Right lobe of liver (tissue), 6 donors: Measurements from ENCODE around the gene GGCT. TPM values are rescaled to one million over a fixed set of nuclear protein-coding genes. Genes with fewer than 3 reads are reported as not detected.
"Not testable (repeated sequence)": the region's sequence is repeated elsewhere in the genome, so short reads cannot be mapped to it uniquely, and the experiment has no call there.

Source experiments
- ATAC-seq, 4 donors: fragments of 200-7000 bp; cut with Tn5 transposase; one replicate each; pipeline ENCODE4 v1.9.1; 2020; ENCODE audit warnings: mild to moderate bottlenecking in 4 of 4, moderate library complexity in 4 of 4
- DNase-seq, 3 donors: peaks; one replicate each; pipeline ENCODE4 v3.0.0-alpha.2; 2020
- H3K27ac ChIP-seq, 3 donors: fragments of 200-600 bp; one replicate each; pipeline ENCODE4 v1.8.0; 2022
- H3K27me3 ChIP-seq, 2 donors: fragments of 200-600 bp; one replicate each; pipeline ENCODE4 v1.8.0; 2022
- H3K36me3 ChIP-seq, 4 donors: fragments of 200-600 bp; sonication (generic) in 1 of 4; one replicate each; pipeline versions ENCODE4 v1.5.1 to v1.8.0; 2017 to 2022; ENCODE audit warnings: control low read depth in 1 of 4
- H3K4me1 ChIP-seq, 4 donors: fragments of 200-600 bp; sonication (generic) in 1 of 4; one replicate each; pipeline versions ENCODE4 v1.5.1 to v1.8.0; 2017 to 2022; ENCODE audit warnings: control low read depth in 1 of 4
- H3K4me3 ChIP-seq, 3 donors: fragments of 200-600 bp; one replicate each; pipeline ENCODE4 v1.8.0; 2022
- H3K9me3 ChIP-seq, 4 donors: fragments of 200-600 bp; sonication (generic) in 1 of 4; one replicate each; pipeline versions ENCODE4 v1.5.1 to v1.8.0; 2017 to 2022; ENCODE audit warnings: control low read depth in 1 of 4
- POLR2A ChIP-seq: fragments of 450-650 bp; IDR thresholded peaks from one replicate; pipeline ENCODE4 v1.6.1; 2017; ENCODE audit warnings: antibody characterized with exemption, mild to moderate bottlenecking
- WGBS: methylation state at CpG from one replicate; pipeline ENCODE4 v1.1.6; 2018; ENCODE audit warnings: low coverage, low lambda C conversion rate; ENCODE audit not compliant: insufficient coverage; ENCODE audit errors: missing lambda C conversion rate; 5-methylcytosine and 5-hydroxymethylcytosine counted together
- intact Hi-C, 2 donors: fragments of 100-400 bp; cut with DNase I; formaldehyde crosslinking; loops; one replicate each; pipeline versions ENCODE4 v1.11.2 to v1.14.1; 2022
- total RNA-seq, 6 experiments: library from RNA; depleted of rRNA in 2 of 6; stranded (reverse); fragments of >200 nt in 2 of 6; fragmentation: NEBNext Ultra II Directional in 3 of 6; extraction: Animal tissue kit (Norgen Biotek cat#: 25700) in 3 of 6; gene quantifications; one replicate each; pipeline versions ENCODE4 v1.1.0 to v1.2.4, GENCODE V29; 2016 to 2023
- TF ChIP-seq, protein P1 (sequence below), 4 donors: fragments of 200-600 bp in 3 of 4; fragments of 450-650 bp in 1 of 4; IDR thresholded peaks; one replicate each; pipeline versions ENCODE4 v1.5.1 to v1.8.0; 2016 to 2022; ENCODE audit warnings: antibody characterized with exemption in 4 of 4, mild to moderate bottlenecking in 2 of 4
- donor health status: DM: no; HTN: yes; CAD: no.
- donor health status: DM: no; HTN: no; CAD: no.
- donor health status: DM: no; HTN: no; CAD: no.
- donor health status: DM: no; HTN: yes; CAD: no.
- donor health status: DM: no; HTN: yes; CAD: no.

Gene GGCT
- total RNA-seq, 6 experiments from 2014 or later: 13.2 to 23.8 (median 16.8) TPM

DNA sequence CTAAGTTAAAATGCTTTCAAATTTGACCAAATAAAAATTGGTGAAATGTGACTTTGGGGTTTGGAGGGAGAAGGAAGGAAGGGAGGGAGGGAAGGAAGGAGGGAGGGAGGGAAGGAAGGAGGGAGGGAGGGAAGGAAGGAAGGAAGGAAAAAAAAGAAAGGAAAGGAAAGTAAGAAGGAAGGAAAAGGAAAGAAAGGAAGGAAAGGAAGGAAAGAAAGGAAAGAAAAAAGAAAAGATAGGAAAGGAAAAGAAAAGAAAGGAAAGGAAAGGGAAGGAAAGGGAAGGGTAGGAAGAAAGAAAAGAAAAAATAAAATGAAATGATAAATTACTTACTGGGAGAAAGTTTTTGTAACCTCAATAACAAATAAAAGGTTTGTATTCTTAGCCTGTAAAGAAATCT is 24.1 kb upstream of the GGCT start:
- DNase-seq (no peak), ATAC-seq (no peak)
- no peak overlapping the region for H3K27ac ChIP-seq
- H3K4me1 ChIP-seq: no peaks in the 10 kb centered on the region
- intact Hi-C loops: no loop called here
- H3K4me3 ChIP-seq: no peak overlapping the region
- no peaks in the 10 kb centered on the region for H3K36me3 ChIP-seq
- no peaks in the 10 kb centered on the region for H3K9me3 ChIP-seq
- TF ChIP-seq, protein P1, sequence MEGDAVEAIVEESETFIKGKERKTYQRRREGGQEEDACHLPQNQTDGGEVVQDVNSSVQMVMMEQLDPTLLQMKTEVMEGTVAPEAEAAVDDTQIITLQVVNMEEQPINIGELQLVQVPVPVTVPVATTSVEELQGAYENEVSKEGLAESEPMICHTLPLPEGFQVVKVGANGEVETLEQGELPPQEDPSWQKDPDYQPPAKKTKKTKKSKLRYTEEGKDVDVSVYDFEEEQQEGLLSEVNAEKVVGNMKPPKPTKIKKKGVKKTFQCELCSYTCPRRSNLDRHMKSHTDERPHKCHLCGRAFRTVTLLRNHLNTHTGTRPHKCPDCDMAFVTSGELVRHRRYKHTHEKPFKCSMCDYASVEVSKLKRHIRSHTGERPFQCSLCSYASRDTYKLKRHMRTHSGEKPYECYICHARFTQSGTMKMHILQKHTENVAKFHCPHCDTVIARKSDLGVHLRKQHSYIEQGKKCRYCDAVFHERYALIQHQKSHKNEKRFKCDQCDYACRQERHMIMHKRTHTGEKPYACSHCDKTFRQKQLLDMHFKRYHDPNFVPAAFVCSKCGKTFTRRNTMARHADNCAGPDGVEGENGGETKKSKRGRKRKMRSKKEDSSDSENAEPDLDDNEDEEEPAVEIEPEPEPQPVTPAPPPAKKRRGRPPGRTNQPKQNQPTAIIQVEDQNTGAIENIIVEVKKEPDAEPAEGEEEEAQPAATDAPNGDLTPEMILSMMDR (IDR thresholded peaks at IDR 0.05): no peak
- no peak for TF ChIP-seq POLR2A
- no peaks in the 10 kb centered on the region for H3K27me3 ChIP-seq

DNA sequence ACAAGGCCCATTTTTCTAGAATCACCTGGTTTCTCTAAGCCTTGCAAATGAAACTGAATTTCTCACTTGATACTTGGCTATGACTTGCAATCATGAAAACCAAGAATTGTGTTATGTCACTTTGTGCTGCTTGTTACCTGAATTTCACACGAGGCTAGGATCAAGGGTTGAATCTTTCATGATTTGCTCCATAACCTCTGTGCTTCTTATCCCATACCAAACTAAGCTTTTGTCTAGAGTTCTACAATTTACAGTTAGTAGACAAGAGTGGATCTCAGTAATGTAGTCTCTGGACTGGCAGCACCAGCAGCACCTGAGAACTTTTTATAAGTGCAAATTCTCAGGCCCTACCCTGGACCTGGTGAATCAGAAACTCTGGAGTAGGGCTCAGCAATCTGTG is 22.7 kb upstream of the GGCT start:
- H3K9me3 ChIP-seq, H3K4me3 ChIP-seq, H3K27ac ChIP-seq, DNase-seq, H3K4me1 ChIP-seq, intact Hi-C loops, H3K27me3 ChIP-seq, H3K36me3 ChIP-seq, ATAC-seq: not testable (repeated sequence)
- WGBS: 82% methylated on average over 1 of the region's 1 CpG

DNA sequence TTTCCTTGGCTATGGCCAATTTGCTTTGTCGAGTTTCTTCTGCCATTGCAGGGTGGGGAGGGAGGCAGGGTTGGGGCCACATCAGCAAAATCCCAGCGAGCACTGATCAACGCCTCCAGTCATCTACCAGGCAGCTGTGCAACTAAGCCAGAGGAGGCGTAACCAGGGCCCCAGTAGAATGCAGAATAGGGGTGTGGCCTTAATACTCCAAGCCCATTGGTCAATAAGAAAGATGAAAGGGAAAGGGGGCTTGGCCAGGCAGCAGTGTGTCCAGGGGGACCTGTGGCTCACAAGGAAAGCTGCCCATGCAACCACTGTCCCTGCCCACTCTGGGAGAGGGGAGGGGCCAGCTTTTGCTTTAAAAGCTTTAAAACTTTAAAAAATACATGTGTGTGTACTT is 21.5 kb upstream of the GGCT start:
- H3K4me1 ChIP-seq: no peaks in the 10 kb centered on the region
- no peaks in the 10 kb centered on the region for H3K27me3 ChIP-seq
- H3K9me3 ChIP-seq: no peaks in the 10 kb centered on the region
- H3K27ac ChIP-seq: no peak overlapping the region
- no peaks in the 10 kb centered on the region for H3K36me3 ChIP-seq
- 100% methylated on average over 3 of the region's 4 CpGs for WGBS
- intact Hi-C loops: no loop called here
- no peak for ATAC-seq
- no peak for TF ChIP-seq POLR2A
- DNase-seq: no peak
- no peak overlapping the region for H3K4me3 ChIP-seq

DNA sequence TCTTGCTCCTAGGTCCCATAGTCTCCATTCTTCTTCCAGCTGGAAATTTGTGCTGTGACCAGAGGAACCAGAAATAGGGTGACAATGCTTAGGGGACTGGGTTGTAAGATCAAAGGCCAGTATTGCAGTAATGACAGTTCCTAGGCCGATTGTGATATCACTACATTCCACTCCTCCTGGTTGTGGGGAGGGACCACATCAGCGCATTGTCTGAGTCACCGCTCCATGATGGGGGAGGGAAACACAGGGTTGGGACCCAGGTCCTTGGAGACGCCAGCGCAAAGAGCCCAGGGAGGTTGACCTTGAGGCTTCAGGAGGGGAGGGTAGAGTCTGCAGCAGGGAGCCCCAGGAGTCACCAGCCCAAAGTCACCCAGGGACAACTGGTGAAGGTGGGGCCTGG is 20.8 kb upstream of the GGCT start:
- intact Hi-C loops: no loop called here
- 89% methylated on average over 5 of the region's 5 CpGs for WGBS
- TF ChIP-seq, protein P1 (IDR thresholded peaks at IDR 0.05): no peak
- no peak for TF ChIP-seq POLR2A
- H3K4me1 ChIP-seq: no peaks in the 10 kb centered on the region
- no peak overlapping the region for H3K4me3 ChIP-seq
- no peaks in the 10 kb centered on the region for H3K36me3 ChIP-seq
- no peak overlapping the region for H3K27ac ChIP-seq
- H3K27me3 ChIP-seq: no peaks in the 10 kb centered on the region
- no peaks in the 10 kb centered on the region for H3K9me3 ChIP-seq
- DNase-seq (no peak), ATAC-seq (no peak)

DNA sequence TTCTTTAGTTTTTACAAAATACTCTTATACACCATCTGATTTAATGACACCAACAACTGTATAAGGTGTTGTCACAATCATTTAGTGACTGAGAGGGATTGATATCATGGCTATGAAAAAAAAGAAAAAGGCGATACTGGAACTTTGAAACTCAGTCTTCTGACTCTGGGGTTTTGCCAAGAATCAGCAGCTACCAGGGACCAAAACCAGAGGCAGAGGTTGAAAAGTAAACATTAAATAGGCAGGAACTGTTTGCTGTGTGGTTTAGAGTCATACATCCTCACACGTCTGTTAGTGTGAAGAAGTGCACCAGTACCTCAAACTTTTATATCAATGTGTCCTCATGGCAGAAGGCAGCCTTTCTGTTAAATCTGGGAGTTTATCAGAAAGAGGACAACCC is 19.9 kb upstream of the GGCT start:
- no peaks in the 10 kb centered on the region for H3K4me1 ChIP-seq
- 20% methylated on average over 2 of the region's 2 CpGs for WGBS
- H3K27me3 ChIP-seq: no peaks in the 10 kb centered on the region
- no peak overlapping the region for H3K27ac ChIP-seq
- no peaks in the 10 kb centered on the region for H3K9me3 ChIP-seq
- H3K4me3 ChIP-seq: no peak overlapping the region
- TF ChIP-seq, protein P1 (IDR thresholded peaks at IDR 0.05): no peak
- DNase-seq: no peak
- intact Hi-C loops: no loop called here
- ATAC-seq: peak in 3 of 4 donors; percentile 34 to 75 (median 44)
- no peaks in the 10 kb centered on the region for H3K36me3 ChIP-seq

DNA sequence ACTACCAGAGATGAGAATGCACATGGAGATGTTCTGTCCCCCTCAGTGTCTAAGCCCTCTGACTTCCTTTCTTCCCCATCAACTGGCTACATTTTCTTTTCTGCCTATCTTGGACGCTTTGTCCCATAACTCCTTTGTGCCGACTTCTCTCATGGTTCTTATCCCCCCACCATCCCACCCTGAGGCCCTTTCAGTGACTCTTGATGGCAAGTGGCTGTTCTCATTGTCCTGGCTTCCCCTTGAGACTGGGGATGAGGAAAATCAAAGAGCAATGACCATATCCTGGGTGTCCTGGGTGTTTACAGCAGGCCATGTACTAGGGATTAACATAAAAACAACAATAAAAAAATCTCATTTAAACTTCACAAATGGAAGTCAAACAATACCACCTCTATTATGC is 18.8 kb upstream of the GGCT start:
- no peaks in the 10 kb centered on the region for H3K4me1 ChIP-seq
- intact Hi-C loops: no loop called here
- no peaks in the 10 kb centered on the region for H3K27me3 ChIP-seq
- 100% methylated on average over 1 of the region's 2 CpGs for WGBS
- no peaks in the 10 kb centered on the region for H3K9me3 ChIP-seq
- H3K4me3 ChIP-seq: no peak overlapping the region
- TF ChIP-seq, protein P1 (IDR thresholded peaks at IDR 0.05): no peak
- no peak for TF ChIP-seq POLR2A
- DNase-seq (no peak), ATAC-seq (no peak)
- H3K36me3 ChIP-seq: no peaks in the 10 kb centered on the region
- no peak overlapping the region for H3K27ac ChIP-seq
